Kidney epithelial cell (primary cell): ENCODE results near the gene LYRM1. TPM values are rescaled to one million over a fixed set of nuclear protein-coding genes. Genes with fewer than 3 reads are reported as not detected.

Experiments used
- DNase-seq: peaks from one replicate; pipeline ENCODE4 v3.0.0-alpha.2; 2010; ENCODE audit warnings: low read depth
- H3K27me3 ChIP-seq: 2 replicates; pipeline ENCODE4 v1.6.0; 2011; ENCODE audit warnings: low read length; ENCODE audit not compliant: control insufficient read depth, insufficient read depth
- H3K36me3 ChIP-seq: 2 replicates; pipeline ENCODE4 v1.5.1; 2011; ENCODE audit warnings: low read length; ENCODE audit not compliant: control insufficient read depth, insufficient read depth
- H3K4me3 ChIP-seq: 2 replicates; pipeline ENCODE4 v1.5.1; 2011; ENCODE audit warnings: low read depth, mild to moderate bottlenecking, control low read depth, low read length
- total RNA-seq: library from RNA; depleted of rRNA; stranded (reverse); fragments of >200 nt; gene quantifications from 2 replicates; pipeline ENCODE4 v1.2.3, GENCODE V29; 2015
- TF ChIP-seq, protein P1 (sequence below): IDR thresholded peaks from 2 replicates; pipeline ENCODE4 v1.5.1; 2011; ENCODE audit warnings: mild to moderate bottlenecking, moderate library complexity, low read length, control low read depth, inconsistent platforms; ENCODE audit not compliant: insufficient read depth, poor library complexity, severe bottlenecking

LYRM1 gene
- total RNA-seq, 1 donor from 2014 or later: 64.8 TPM

DNA sequence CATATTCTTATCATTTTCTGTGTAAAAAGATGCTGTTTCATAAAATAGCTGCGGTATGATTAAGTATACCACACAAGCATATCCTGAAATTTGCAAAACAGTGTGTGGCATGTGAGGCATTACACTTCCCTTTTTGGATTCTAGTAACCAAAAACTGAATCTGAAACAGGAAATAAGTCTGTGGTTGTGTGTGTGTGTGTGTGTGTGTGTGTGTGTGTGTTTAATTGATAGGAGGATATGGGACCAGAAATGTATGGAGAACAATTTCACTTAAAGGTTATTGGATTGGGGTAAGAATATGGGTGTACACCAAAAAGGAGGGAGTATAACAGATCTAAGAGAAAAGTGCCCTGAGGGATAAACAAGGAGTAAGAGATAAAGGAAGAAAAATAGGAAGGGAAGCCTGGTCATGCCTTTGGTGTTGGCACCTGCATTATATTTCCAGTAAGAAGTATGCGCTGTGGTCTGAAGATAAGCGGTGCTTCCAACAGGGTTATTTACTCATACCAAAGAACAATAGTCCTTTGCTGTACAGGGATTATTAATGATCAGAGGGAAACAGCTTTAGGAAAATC is 4.0 kb downstream of the LYRM1 start:
- TF ChIP-seq, protein P1, sequence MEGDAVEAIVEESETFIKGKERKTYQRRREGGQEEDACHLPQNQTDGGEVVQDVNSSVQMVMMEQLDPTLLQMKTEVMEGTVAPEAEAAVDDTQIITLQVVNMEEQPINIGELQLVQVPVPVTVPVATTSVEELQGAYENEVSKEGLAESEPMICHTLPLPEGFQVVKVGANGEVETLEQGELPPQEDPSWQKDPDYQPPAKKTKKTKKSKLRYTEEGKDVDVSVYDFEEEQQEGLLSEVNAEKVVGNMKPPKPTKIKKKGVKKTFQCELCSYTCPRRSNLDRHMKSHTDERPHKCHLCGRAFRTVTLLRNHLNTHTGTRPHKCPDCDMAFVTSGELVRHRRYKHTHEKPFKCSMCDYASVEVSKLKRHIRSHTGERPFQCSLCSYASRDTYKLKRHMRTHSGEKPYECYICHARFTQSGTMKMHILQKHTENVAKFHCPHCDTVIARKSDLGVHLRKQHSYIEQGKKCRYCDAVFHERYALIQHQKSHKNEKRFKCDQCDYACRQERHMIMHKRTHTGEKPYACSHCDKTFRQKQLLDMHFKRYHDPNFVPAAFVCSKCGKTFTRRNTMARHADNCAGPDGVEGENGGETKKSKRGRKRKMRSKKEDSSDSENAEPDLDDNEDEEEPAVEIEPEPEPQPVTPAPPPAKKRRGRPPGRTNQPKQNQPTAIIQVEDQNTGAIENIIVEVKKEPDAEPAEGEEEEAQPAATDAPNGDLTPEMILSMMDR: no peak
- Histone ChIP-seq H3K27me3 (no peaks in the 10 kb centered on the region), H3K4me3 (no peak overlapping the region), H3K36me3 (no peaks in the 10 kb centered on the region)
- DNase-seq: no peak

DNA sequence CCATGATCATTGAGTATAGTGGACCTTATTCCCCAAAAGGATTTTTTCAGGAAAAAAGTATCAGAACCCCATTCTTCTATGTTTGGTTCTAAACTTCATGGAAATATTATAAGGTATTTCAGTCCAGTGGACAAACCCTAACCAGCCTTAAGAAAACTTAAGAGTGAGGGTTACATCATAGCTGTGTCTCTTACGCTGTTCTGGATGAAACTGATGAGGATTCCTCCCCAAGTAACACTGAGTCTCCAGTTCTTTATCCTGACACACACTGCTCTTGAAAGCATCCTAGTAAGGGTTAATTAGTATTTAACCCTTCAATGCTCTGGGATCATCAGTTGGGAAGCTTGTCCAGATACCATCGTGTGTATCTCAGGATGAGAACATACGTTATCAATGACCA is 5.0 kb downstream of the LYRM1 start:
- Histone ChIP-seq H3K4me3 (no peak overlapping the region), H3K36me3 (no peaks in the 10 kb centered on the region), H3K27me3 (no peaks in the 10 kb centered on the region)
- TF ChIP-seq, protein P1: no peak
- no peak for DNase-seq

DNA sequence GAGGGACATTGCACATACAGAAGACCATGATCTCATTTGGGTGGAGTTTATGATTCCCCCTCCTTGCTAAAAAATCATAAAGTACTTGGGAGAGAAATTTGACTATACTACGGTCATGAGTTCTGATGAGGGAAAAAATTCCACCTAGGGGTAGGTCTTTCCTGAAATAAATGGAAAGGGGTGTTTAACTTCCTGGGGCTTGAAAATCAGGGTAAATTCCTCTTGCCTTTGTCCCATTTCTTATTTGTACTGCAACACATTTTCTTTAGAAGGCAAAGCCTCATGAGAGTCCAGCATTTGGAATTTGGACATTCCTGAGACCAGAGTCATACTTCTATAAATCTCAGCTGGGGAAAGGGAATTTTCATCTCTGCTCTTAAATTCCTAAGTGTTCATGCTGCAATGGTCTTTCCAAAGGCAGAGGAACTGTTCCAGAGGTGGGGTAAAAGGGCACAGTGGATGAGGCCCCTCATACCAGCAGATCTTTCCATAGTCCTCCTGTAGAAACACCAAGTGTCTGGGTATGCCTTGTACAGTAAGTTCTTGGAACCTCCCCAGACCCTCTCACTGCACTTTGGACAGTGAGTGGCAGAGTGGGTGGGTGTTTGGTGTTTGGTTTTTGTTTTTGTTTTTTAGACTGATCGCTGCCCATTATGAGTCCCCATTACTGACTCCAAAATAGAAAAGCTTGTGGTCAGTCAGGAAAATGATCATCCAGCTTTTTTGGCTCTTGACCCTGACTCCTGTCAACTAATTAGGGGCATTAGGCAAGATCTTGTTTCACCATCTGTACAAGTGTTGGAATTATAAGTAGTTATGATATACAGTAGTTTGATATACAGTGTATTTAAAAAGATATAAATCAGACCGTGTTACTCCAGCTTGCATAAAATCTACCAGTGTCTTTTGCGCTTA is 6.0 kb downstream of the LYRM1 start:
- TF ChIP-seq, protein P1: no peak
- no peaks in the 10 kb centered on the region for H3K27me3 ChIP-seq
- no peak overlapping the region for H3K4me3 ChIP-seq
- no peaks in the 10 kb centered on the region for H3K36me3 ChIP-seq
- no peak for DNase-seq

DNA sequence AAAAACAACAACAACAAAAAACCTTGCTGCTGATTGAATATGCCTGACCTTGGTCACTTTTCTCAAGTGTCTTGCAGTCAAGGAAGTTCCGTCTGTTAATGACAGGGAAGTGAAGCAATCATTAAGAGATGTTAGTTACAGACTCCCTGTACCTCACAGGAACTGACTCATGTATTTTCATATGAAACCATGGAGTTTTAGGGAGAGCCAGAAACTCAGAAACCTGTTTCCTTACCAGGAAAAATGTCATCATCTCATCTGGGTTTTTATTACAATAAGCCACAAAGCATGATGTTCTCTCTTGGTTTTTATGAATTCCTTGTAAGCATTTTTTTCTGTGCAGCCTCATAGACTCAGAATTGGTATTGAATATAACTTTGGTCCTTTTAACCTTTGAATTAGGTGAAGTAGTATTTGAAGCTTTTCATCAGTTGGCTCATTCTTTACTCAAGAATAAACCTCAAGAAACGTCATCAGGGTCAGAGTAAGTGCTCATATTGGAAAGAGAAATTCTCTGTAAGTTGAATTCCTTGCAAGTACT is 10.3 kb downstream of the LYRM1 start:
- Histone ChIP-seq H3K27me3 (no peaks in the 10 kb centered on the region), H3K4me3 (no peak overlapping the region), H3K36me3 (no peaks in the 10 kb centered on the region)
- TF ChIP-seq, protein P1: no peak
- DNase-seq: peak; percentile 84

DNA sequence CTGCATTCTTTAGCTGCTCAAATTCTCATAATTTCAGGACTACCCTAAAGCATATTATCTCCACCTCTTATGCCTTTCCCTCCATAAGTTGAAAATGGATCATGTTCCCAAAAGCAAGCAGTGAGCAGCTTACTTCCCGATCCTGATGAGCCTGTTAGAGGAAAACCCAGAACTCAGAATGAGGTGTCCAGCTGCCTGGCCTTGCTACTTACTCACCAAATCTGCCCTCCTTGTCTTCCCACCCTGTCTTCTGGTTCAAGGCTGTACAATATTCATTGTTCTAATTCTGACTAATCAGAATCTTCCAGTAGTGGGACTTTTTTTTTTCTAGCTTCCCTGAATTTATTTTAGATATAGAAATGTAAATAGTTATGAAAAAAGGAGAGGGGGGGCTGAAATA is 10.8 kb downstream of the LYRM1 start:
- H3K36me3 ChIP-seq: no peaks in the 10 kb centered on the region
- DNase-seq: no peak
- H3K27me3 ChIP-seq: no peaks in the 10 kb centered on the region
- no peak overlapping the region for H3K4me3 ChIP-seq
- TF ChIP-seq, protein P1: no peak
